H1 (cell line): ENCODE measurements around the gene PLPPR3. TPM values are rescaled to one million over a fixed set of nuclear protein-coding genes. Genes with fewer than 3 reads are reported as not detected.

ENCODE experiments used
- CTCF ChIA-PET: fragments of 300-600 bp; sonication (Branson Sonifier 250); formaldehyde crosslinking; loops from one replicate; lab custom pipeline; 2021; ENCODE audit not compliant: partially characterized antibody; lab: Charles Lee
- POLR2A ChIA-PET: fragments of 300-600 bp; sonication (Branson Sonifier 250); formaldehyde crosslinking; loops from one replicate; lab custom pipeline; 2021; ENCODE audit warnings: inconsistent platforms; ENCODE audit not compliant: partially characterized antibody; lab: Charles Lee
- DNase-seq, 2 experiments: peaks; one replicate each; pipeline versions ENCODE4 v3.0.0 to v3.0.0-alpha.2; 2010 to 2022; ENCODE audit warnings: low spot score in 2 of 2, low read depth in 1 of 2, mixed read lengths in 1 of 2
- FAIRE-seq: peaks from 2 replicates; lab custom pipeline; 2011; peaks lifted over from hg19 to GRCh38; lab: Jason Lieb, UNC
- H2AFZ ChIP-seq: 2 replicates; pipeline ENCODE4 v1.8.1; 2012; ENCODE audit warnings: low read length, inconsistent platforms
- H2AK5ac ChIP-seq: 2 replicates; pipeline ENCODE4 v1.6.1; 2013; ENCODE audit warnings: low read depth, low read length
- H2BK120ac ChIP-seq: replicated peaks from 2 replicates; pipeline ENCODE3; 2013; ENCODE audit warnings: low read depth, low read length, inconsistent platforms
- H2BK12ac ChIP-seq: 2 replicates; pipeline ENCODE4 v1.6.1; 2013; ENCODE audit warnings: low read depth, low read length
- H2BK15ac ChIP-seq: 2 replicates; pipeline ENCODE4 v1.6.1; 2013; ENCODE audit warnings: low read length
- H2BK20ac ChIP-seq: 2 replicates; pipeline ENCODE4 v1.6.1; 2013; ENCODE audit warnings: low read length
- H2BK5ac ChIP-seq: 2 replicates; pipeline ENCODE4 v1.6.1; 2013; ENCODE audit warnings: low read depth, low read length
- H3K14ac ChIP-seq: 2 replicates; pipeline ENCODE4 v1.6.1; 2013; ENCODE audit warnings: inconsistent platforms; ENCODE audit not compliant: insufficient read length
- H3K18ac ChIP-seq: 2 replicates; pipeline ENCODE4 v1.6.1; 2013; ENCODE audit warnings: low read length; ENCODE audit errors: extremely low read depth
- H3K23ac ChIP-seq: 2 replicates; pipeline ENCODE4 v1.6.1; 2013; ENCODE audit warnings: inconsistent platforms; ENCODE audit not compliant: insufficient read length
- H3K23me2 ChIP-seq: 2 replicates; pipeline ENCODE4 v1.6.1; 2013; ENCODE audit warnings: low read depth, low read length
- H3K27ac ChIP-seq: 2 replicates; pipeline ENCODE4 v1.6.1; 2011; ENCODE audit warnings: low read depth, low read length, inconsistent platforms
- H3K27me3 ChIP-seq, 4 experiments: replicated peaks in 1 of 4; 1 replicate in 1 of 4; 2 replicates in 3 of 4; pipeline versions ENCODE4 v1.6.1 to v1.8.1; 2011 to 2013; ENCODE audit warnings: low read length in 3 of 4, mild to moderate bottlenecking in 3 of 4, inconsistent platforms in 2 of 4, mixed read lengths in 2 of 4, moderate library complexity in 1 of 4; ENCODE audit not compliant: control insufficient read depth in 3 of 4, insufficient read depth in 3 of 4; ENCODE audit errors: extremely low read depth in 1 of 4
- H3K36me3 ChIP-seq, 4 experiments: 2 replicates each; pipeline versions ENCODE4 v1.6.1 to v1.8.1; 2011 to 2013; ENCODE audit warnings: mild to moderate bottlenecking in 4 of 4, low read length in 3 of 4, moderate library complexity in 2 of 4, control low read depth in 1 of 4, inconsistent platforms in 1 of 4; ENCODE audit not compliant: insufficient read depth in 4 of 4, control insufficient read depth in 2 of 4
- H3K4ac ChIP-seq: replicated peaks from 2 replicates; pipeline ENCODE3; 2013; ENCODE audit warnings: low read length, low read depth, mixed read lengths, inconsistent platforms; ENCODE audit not compliant: insufficient read length
- H3K4me1 ChIP-seq, 4 experiments: replicated peaks in 1 of 4; 1 replicate in 1 of 4; 2 replicates in 3 of 4; pipeline versions ENCODE4 v1.6.1 to v1.8.1; 2011 to 2013; ENCODE audit warnings: low read length in 3 of 4, inconsistent platforms in 2 of 4, mixed read lengths in 1 of 4; ENCODE audit not compliant: insufficient read depth in 4 of 4, control insufficient read depth in 3 of 4
- H3K4me2 ChIP-seq, 2 experiments: 2 replicates each; pipeline versions ENCODE4 v1.6.1 to v1.8.1; 2011 to 2013; ENCODE audit warnings: low read depth in 2 of 2, low read length in 2 of 2, control low read depth in 1 of 2, inconsistent platforms in 1 of 2, mild to moderate bottlenecking in 1 of 2; ENCODE audit not compliant: insufficient read depth in 1 of 2
- H3K4me3 ChIP-seq, 4 experiments: fragments of 200-600, 300-600 bp in 1 of 4; sonication (generic), shearing (Covaris generic), sonication (Bioruptor Twin) in 1 of 4; 2 replicates each; pipeline versions ENCODE4 v1.5.1 to v1.8.1; 2011 to 2016; ENCODE audit warnings: low read length in 4 of 4, low read depth in 3 of 4, control low read depth in 2 of 4, inconsistent platforms in 2 of 4, mild to moderate bottlenecking in 2 of 4, mixed read lengths in 1 of 4, moderate library complexity in 1 of 4; ENCODE audit not compliant: insufficient read depth in 2 of 4; ENCODE audit errors: extremely low read depth in 1 of 4
- H3K56ac ChIP-seq: replicated peaks from 2 replicates; pipeline ENCODE3; 2013; ENCODE audit warnings: low read depth, mild to moderate bottlenecking, mixed read lengths, low read length, inconsistent platforms; ENCODE audit not compliant: insufficient read length
- H3K79me1 ChIP-seq: 2 replicates; pipeline ENCODE4 v1.6.1; 2013; ENCODE audit warnings: low read depth, low read length, control low read depth
- H3K79me2 ChIP-seq, 2 experiments: 2 replicates each; pipeline versions ENCODE4 v1.6.1 to v1.8.1; 2012 to 2013; ENCODE audit warnings: low read length in 2 of 2, mild to moderate bottlenecking in 2 of 2, inconsistent platforms in 1 of 2; ENCODE audit not compliant: insufficient read depth in 2 of 2, control insufficient read depth in 1 of 2
- H3K9ac ChIP-seq, 4 experiments: replicated peaks in 1 of 4; 1 replicate in 1 of 4; 2 replicates in 3 of 4; pipeline versions ENCODE4 v1.6.1 to v1.8.1; 2011 to 2013; ENCODE audit warnings: low read depth in 3 of 4, low read length in 3 of 4, control low read depth in 2 of 4, mild to moderate bottlenecking in 2 of 4, moderate library complexity in 2 of 4, inconsistent platforms in 1 of 4; ENCODE audit errors: extremely low read depth in 1 of 4
- H3K9me3 ChIP-seq, 2 experiments: 2 replicates each; pipeline versions ENCODE4 v1.6.1 to v1.8.1; 2012 to 2013; ENCODE audit warnings: mild to moderate bottlenecking in 2 of 2, moderate library complexity in 2 of 2, control low read depth in 1 of 2, inconsistent platforms in 1 of 2, low read depth in 1 of 2, low read length in 1 of 2, mixed read lengths in 1 of 2; ENCODE audit not compliant: insufficient read depth in 2 of 2
- H4K20me1 ChIP-seq, 2 experiments: replicated peaks in 1 of 2; 2 replicates each; pipeline versions ENCODE3 to v1.8.1; 2011 to 2013; ENCODE audit warnings: inconsistent platforms in 2 of 2, low read length in 2 of 2, mild to moderate bottlenecking in 1 of 2; ENCODE audit not compliant: insufficient read depth in 2 of 2, control insufficient read depth in 1 of 2
- H4K5ac ChIP-seq: 2 replicates; pipeline ENCODE4 v1.6.1; 2013; ENCODE audit warnings: low read length, low read depth, mixed read lengths, inconsistent platforms; ENCODE audit not compliant: insufficient read length
- H4K8ac ChIP-seq: 2 replicates; pipeline ENCODE4 v1.8.0; 2013; ENCODE audit warnings: mild to moderate bottlenecking, moderate library complexity, low read length, inconsistent platforms; ENCODE audit not compliant: insufficient read depth; ENCODE audit errors: extremely low read depth
- H4K91ac ChIP-seq: replicated peaks from 2 replicates; pipeline ENCODE3; 2013; ENCODE audit warnings: low read length, mixed read lengths, inconsistent platforms; ENCODE audit not compliant: insufficient read length
- CBX8 ChIP-seq: fragments of 300-800, 300-1000 bp; sonication (generic); IDR thresholded peaks from 2 replicates; pipeline ENCODE4 v1.7.1; 2016; ENCODE audit warnings: low read depth, low read length, borderline replicate concordance
- SAP30 ChIP-seq: fragments of 300-600 bp; sonication (generic); IDR thresholded peaks from 2 replicates; pipeline ENCODE4 v1.7.1; 2012; ENCODE audit warnings: low read length, moderate library complexity, mild to moderate bottlenecking, inconsistent platforms; ENCODE audit not compliant: insufficient read depth, insufficient replicate concordance
- SP4 ChIP-seq: IDR thresholded peaks from 2 replicates; pipeline ENCODE4 v1.6.1; 2012; ENCODE audit warnings: low read length, inconsistent platforms
- YY1 ChIP-seq: IDR thresholded peaks from 2 replicates; pipeline ENCODE4 v1.6.1; 2011; ENCODE audit warnings: low read depth, mild to moderate bottlenecking, low read length
- WGBS, 2 experiments: shearing (Covaris generic) in 1 of 2; methylation state at CpG; one replicate each; pipeline versions ENCODE4 v1.1.6 to v1.1.7; 2013 to 2015; ENCODE audit warnings: low lambda C conversion rate in 2 of 2, mixed read lengths in 2 of 2, inconsistent platforms in 1 of 2, low coverage in 1 of 2, missing lambda C conversion rate in 1 of 2; ENCODE audit not compliant: insufficient replicate concordance in 2 of 2, insufficient coverage in 1 of 2, insufficient read length in 1 of 2; ENCODE audit errors: extremely low coverage in 1 of 2, missing lambda C conversion rate in 1 of 2; 5-methylcytosine and 5-hydroxymethylcytosine counted together
- polyA plus RNA-seq, 7 experiments: library from polyadenylated mRNA; depleted of rRNA in 3 of 7; stranded (reverse) in 5 of 7; unstranded in 2 of 7; fragments of >200 nt in 5 of 7; fragments of 200-250 nt in 2 of 7; gene quantifications; 1 replicate in 5 of 7; 2 replicates in 1 of 7; 4 replicates in 1 of 7; pipeline versions ENCODE4 v1.2.1 to v1.2.3, GENCODE V29; 2011 to 2013; ENCODE audit warnings: missing spikeins in 2 of 7, mixed read lengths in 2 of 7
- total RNA-seq: library from RNA; stranded (reverse); fragmentation: NEBNext Ultra II Directional; extraction: Animal tissue kit (Norgen Biotek cat#: 25700); gene quantifications from 2 replicates; pipeline ENCODE4 v1.2.1, GENCODE V29; 2021

The PLPPR3 gene
- total and polyA plus RNA-seq, 2 of the 8 experiments (the other 6 are each of a cell fraction or from before 2014, with no cell fraction given) = 71.7 to 76.4 TPM

- no peak overlapping the region for H3K56ac ChIP-seq
- H3K4me2 ChIP-seq = no peak overlapping the region
- WGBS, 2 experiments = 86% methylated on average over 5 of the region's 5 CpGs; no CpG with 5 or more reads in 1 of the 2 experiments
- TF ChIP-seq SAP30 (no peak), CBX8 (no peak), SP4 (no peak), YY1 (no peak)
- H3K23me2 ChIP-seq = no peaks in the 10 kb centered on the region; the same call in 1 of the 2 replicates
- H2BK5ac ChIP-seq = no peak overlapping the region; the same call in 1 of the 2 replicates
- no peak overlapping the region for H2BK120ac ChIP-seq
- no peaks in the 10 kb centered on the region for H3K27me3 ChIP-seq
- no peak overlapping the region for H3K4ac ChIP-seq
- ChIA-PET CTCF (interaction anchor here (1.0 to 1.6 kb wide), 7 partner anchors 27 to 102 kb away, joined by 3 to 8 read pairs (median 5); no protein-coding TSS in a partner anchor), POLR2A (interaction anchor here (0.8 to 3.5 kb wide), 10 partner anchors 8 to 84 kb away, joined by 3 to 30 read pairs (median 8); no protein-coding TSS in a partner anchor)
- H3K9me3 ChIP-seq = no peaks in the 10 kb centered on the region
- H2BK20ac ChIP-seq = 0 out of 2 replicates have a peak overlapping the region, but pooled peaks have one; percentile 3
- no peak for DNase-seq
- H4K91ac ChIP-seq = no peak overlapping the region
- no peak overlapping the region for H2AK5ac ChIP-seq
- no peaks in the 10 kb centered on the region for H3K79me2 ChIP-seq
- no peak overlapping the region for H3K23ac ChIP-seq
- H4K5ac ChIP-seq = no peak overlapping the region
- H3K4me1 ChIP-seq = no peaks in the 10 kb centered on the region; a peak in 1 of 7 replicates
- no peak overlapping the region for H3K18ac ChIP-seq
- H3K79me1 ChIP-seq = no peaks in the 10 kb centered on the region
- H2BK15ac ChIP-seq = no peak overlapping the region
- no peaks in the 10 kb centered on the region for H4K20me1 ChIP-seq
- no peak for FAIRE-seq
- H2AFZ ChIP-seq = no peak overlapping the region
- H2BK12ac ChIP-seq = no peak overlapping the region
- no peak overlapping the region for H3K4me3 ChIP-seq
- no peak overlapping the region for H3K9ac ChIP-seq
- H4K8ac ChIP-seq = no peak overlapping the region
- H3K14ac ChIP-seq = no peak overlapping the region
- H3K27ac ChIP-seq = no peak overlapping the region
- H3K36me3 ChIP-seq = no peaks in the 10 kb centered on the region
Measured at GRCh38 chr19:772063-772462, 49.7 kb downstream of the PLPPR3 start.
